Activated CD4-positive, CD25-positive, alpha-beta regulatory T cell treated with anti-CD3 and anti-CD28 coated beads, Interleukin-2, amount 50 U/mL, for 16 hours (primary cell): ENCODE measurements around the gene FAM110A.
A peak's percentile ranks its signal among the peaks of the same experiment; 100 is the strongest.
"Not testable (repeated sequence)": the region's sequence is repeated elsewhere in the genome, so short reads cannot be mapped to it uniquely, and the experiment has no call there.

Source experiments
- DNase-seq: peaks from one replicate; pipeline ENCODE4 v3.0.0-alpha.2; 2020; ENCODE audit warnings: low read depth, low spot score

Gene FAM110A

DNA sequence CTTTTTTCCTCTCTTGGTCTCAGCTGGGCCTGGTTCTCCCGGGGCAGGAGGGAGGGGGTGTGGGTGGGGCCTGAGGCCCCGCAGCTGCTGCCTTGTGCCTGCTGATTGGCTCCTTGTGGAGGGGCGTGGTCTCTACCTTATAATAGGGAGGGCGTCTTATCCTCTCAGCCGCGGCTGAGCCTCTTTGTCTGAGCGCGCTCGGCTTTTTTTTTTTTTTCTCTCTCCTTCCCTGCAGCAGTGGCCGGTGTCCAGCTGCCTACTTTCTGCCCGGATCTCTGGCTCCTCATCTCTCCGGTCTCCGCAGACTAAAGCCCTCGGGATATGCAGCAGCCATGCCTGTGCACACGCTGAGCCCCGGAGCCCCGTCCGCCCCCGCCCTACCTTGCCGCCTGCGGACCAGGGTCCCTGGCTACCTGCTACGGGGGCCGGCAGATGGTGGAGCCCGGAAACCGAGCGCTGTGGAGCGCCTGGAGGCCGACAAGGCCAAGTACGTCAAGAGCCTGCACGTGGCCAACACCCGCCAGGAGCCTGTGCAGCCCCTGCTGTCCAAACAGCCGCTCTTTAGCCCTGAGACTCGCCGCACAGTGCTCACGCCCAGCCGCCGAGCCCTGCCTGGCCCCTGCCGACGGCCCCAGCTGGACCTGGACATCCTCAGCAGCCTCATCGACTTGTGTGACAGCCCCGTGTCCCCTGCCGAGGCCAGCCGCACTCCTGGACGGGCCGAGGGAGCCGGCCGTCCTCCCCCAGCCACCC, 11.1 kb downstream of the FAM110A start:
- DNase-seq = peak; percentile 81

DNA sequence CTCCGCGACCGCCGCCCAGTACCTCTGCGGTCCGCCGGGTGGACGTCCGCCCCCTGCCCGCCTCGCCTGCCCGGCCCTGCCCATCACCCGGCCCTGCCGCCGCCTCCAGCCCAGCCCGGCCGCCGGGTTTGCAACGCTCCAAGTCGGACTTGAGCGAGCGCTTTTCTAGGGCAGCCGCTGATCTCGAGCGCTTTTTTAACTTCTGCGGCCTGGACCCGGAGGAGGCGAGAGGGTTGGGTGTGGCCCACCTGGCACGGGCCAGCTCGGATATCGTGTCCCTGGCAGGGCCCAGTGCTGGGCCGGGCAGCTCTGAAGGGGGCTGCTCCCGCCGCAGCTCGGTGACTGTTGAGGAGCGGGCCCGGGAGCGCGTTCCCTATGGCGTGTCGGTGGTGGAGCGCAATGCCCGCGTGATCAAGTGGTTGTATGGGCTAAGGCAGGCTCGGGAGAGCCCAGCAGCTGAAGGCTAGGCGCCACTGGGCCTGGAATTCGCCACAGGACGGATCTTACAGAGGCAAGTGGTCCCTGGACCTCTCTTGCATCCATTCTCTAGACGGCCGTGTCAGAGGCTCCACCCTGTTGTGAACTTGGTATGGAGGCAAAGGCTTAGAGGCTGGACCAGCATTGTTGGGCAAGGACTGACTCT, 11.8 kb downstream of the FAM110A start:
- no peak for DNase-seq

DNA sequence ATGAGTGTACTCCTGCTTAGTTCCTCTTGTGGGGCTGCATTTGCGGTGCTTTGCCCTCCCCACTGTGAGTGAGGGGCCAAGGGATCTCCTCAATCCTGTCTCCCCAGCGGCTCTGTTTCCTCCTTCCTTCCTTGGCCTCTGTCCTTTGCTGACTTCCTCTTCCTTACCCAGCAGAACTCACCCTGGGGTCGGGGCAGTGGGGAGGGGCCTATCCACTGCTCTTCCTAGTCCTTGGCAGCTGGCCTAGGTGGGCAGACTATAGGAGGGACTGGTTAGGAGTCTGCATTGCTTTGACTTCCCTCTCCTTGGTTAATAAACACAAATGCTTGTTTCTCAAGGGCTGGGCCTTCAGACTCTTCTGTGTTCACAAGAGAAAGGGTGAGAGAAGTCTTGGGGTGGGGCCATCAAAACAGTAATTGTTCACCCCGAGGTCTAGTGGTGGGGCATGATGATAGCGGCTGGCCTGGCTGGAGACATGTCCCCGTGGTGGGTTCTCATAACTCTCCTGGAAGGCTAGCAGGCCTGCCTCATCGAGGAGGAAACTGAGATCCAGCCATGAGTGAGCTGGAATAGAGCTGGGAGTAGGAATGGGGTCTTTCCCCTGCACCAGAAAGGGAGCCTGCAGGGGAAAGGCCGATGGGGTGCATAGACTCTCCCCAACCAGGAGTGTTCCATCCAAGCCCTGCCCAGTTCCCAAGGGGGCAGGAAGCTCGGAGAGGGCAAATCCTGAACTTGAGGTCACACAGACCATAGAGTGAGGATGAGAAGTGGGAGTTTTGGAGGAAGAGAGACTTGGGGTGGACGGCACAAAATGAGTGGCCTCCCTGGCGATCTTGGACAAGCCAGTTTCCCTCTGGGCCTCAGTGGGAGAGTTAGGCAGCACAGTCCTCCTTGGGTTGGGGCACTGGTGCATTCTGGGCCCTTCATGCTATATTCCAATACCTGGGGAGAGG, 12.7 kb downstream of the FAM110A start:
- no peak for DNase-seq

DNA sequence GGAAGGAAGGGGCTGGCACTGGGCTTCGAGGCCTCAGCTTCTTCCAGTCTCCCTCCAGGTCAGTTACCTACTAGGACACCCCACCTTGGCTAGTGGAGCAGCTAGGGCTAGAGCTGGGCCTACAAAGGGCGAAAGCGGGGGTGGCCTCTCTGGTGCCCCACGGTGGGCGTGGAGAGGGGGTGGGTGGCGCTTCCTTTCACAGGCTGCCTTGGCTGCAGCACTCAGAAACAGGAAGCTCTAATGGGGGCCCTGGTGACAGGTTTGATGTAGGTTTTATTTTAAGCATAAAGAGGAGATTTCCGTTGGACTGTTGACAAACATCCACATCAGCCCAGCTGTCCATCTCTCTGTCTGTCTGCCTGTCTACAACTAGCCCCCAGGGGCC, 13.4 kb downstream of the FAM110A start:
- peak; percentile 37 for DNase-seq

DNA sequence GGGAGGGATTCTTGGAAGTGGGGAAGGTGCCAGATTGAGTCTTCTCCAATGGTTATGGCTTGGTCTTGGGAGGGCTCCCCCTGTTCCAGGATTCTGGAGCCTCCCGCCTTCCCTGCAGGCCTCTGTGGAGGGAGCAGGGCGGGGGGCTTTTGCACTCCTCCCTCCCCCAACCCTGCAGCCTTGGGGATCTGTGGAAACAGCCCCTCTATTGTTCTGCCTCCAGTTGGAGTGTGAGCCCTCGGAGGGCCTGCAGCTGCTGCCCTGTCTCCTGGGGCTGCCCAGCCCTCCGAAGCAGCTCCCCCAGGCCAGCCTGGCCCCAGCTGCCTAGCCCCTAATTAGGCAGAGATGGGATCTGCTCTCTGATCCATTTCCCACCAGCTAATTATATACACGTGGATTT, 14.7 kb downstream of the FAM110A start:
- DNase-seq = no peak

DNA sequence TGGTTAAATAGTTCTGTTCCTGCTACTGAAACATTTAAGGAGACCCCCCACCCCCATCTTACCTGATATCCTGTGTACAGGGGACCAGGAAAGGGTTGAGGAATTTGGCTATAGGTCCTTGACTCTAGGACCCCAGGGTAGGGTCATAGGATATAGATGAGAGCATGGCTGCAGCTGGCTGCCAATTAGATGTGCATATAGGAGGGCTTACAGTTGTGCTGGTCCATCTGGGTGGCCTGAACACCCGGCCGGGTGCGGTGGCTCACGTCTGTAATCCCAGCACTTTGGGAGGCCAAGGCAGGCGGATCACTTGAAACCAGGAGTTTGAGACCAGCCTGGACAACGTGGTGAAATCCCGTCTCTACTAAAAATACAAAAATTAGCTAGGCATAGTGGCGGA, 15.2 kb downstream of the FAM110A start:
- DNase-seq = not testable (repeated sequence)

DNA sequence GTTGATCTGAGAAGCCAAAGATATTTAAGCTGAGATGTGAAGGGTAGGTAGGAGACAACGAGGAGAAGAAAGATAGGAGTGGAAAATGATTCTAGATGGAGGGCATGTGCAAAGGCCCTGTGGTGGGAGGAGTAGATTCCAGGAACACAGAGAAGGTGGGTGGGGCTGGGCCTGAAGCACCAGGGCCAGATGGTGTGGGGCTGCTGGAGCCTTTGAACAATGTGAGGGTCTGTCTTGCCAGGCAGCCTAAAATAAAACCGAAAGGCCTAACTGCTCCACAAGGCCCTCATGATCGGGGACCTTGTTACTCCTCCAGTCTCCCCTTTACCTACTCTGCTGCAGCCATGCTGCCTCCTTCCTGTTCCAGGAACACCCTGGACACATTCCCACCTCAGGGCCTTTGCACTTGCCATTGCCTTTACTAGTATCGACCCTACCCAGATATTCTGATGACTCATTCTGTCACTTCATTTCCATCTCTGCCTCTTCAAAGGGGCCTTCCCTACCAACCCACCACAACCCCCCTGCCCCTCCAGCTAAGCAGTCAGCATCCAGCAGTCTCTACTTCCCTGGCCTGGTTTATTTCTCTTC, 20.0 kb downstream of the FAM110A start:
- DNase-seq = no peak

DNA sequence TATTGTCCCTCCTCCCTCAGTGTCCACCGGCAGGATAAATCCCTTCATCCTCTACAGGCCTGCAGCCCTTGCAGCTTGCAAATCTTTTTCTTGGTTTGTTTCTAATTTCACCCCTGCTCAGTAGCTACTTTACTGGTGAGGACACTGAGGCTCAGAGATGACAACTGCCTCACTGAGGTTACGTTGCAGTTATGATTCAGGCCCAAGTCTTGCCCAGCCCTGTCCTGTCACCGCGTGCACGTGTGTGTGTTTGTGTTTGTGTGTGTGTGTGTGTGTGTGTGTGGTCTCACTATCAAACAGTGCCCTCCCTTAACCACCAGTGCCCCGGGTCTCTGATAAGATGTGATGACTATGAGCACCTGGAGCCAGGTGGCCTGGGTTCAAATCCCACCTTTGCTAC, 21.1 kb downstream of the FAM110A start:
- no peak for DNase-seq

DNA sequence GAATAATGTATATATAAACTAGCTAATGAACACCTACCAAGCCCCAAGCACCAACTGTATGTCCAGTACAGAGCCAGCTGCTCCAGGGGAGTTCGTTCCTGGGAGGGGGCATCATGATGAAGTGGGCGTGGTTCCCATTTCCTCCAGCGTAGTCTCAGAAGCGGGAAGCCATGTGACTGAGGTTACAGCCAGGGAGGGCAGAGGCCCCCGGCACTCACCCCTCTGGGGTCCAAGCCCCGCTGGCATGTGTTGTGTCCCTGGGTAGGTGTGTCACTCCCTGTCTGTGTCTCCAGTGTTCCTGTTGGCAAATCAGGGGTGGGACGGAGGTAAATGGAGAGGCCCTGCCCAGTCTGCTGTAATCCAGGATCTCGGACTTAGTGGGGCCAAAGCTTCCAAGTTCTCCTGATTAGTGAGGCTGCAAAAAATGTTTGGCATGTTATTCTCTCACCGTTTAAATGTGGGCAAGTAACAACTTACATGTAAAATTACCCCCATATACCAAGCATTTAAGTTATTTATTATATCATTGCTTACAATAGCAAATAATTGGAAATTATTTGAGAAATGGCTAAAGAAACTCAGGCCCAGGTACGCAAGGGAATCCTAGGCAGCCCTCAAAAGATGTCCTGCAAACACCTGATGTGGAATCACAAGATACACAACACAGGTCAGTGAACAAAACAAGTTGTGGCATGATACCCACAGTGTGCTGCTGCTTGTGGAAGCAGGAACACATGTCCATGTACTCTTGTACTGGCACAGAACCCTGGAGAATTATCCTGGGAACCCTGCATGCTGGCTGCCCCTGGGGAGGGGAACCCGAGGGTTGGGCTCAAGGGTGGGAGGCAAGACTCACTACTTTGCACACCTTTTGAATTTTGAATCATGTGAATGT, 22.2 kb downstream of the FAM110A start:
- no peak for DNase-seq

DNA sequence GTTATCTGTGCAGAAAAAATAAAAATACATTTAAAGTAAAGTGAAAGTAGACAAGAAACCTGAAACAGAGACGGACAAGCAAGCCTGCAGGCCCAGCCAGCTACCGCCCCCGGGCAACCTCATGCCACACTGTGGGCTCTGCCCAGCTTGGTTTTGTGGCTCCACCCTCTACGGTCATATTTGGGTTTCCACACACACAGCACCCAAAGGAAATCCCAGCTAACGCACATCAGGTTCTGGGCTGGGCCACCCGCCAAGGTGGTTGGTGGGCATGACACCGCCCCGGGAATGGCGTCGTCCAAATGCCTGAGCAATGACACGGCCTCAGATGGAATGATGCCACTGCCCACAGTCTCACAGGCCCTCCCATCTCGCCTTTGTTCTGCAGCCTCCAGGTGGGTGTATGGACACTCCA, 22.9 kb downstream of the FAM110A start:
- no peak for DNase-seq

DNA sequence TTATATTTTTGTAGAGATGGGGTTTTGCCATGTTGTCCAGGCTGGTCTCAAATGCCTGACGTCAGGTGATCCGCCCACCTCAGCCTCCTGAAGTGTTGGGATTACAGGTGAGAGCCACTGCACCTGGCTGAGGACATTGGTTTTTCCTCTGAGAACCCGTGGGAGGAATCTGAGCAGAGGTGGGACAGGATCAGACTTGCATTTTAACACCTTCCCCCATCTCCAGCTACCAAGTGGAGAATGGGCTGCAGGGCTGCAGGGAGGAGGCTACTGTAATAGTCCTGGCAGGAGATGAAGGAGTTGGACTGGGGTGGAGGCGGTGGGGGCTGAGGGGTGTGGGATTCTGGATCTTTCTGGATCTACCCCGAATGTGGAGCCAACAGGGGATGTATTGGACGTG, 24.5 kb downstream of the FAM110A start:
- no peak for DNase-seq

DNA sequence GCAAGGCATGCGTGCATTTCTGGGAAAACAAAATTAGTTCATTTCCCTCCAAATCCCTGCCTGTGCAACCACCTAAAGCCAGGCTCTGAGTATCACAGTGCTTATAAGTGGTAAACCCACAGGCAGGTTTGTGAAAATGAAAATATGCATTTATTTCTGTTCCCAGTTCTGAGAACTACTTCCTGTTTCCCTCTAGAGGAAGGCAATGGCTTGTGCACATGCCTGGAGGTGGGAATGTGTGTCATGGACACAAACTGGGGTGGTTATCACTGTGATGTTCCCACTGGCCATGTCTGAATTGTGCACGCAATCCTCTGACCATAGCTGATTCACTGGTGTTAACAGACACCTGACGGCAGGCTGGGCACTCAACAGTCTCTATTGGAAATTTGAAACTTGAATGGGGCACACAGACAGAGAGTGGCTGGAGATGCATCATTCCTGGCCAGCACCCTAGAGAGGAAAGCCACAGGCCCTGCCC, 26.3 kb downstream of the FAM110A start:
- no peak for DNase-seq

DNA sequence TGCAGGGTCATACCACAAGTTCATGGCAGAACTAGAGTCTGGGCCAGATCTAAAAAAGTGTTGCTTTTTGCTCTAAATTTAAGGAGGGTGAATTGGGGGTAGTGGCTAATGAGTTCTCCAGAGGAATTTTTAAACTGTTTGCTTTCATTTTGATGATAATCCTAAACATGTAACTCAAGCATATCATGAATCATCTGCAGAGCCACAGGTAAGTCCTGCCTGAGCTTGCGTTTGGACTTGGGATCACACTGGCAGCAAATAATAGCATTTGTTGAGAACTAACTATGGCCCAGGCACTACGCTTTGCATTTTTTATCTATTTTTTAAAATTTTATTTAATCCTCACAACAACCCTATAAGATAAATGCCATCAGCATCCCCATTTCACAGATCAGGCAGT, 27.4 kb downstream of the FAM110A start:
- no peak for DNase-seq

DNA sequence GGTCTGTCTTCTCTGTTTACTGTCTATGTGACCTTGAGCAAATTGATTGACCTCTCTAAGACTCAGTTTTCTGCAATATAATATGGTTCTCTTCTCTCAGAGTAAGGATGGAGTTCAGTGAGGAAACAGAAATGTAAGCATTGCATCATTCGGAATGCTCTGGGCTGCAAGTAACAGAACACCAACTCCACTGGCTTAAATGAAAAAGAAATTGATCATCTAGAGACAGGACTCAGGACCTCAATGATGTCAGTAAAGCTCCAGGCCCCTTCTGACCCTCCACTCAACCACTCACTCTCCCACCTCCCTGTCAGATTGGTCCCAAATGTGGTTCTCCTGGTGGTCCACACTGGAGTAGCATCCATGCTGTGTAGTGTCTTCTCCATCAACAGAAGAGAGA, 31.9 kb downstream of the FAM110A start:
- DNase-seq = no peak

DNA sequence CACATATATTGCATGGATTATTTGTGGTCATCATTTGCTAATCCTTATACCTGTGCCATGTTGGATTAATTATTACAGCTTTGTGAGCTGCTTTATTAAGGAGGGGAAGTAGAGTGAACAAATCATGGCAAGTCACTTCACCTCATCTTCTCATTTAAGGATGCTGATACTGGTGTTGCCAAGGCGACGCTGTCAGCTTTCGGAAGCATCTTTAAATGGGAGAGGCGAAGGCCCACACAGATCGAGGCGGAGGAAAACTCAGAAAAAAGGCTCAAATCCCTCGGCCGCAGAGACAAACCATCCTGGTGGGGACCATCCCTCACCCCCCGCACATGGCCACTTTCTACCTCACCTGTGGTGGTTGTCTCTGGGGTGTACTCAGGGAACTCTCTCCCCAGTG, 34.8 kb downstream of the FAM110A start:
- DNase-seq = no peak

DNA sequence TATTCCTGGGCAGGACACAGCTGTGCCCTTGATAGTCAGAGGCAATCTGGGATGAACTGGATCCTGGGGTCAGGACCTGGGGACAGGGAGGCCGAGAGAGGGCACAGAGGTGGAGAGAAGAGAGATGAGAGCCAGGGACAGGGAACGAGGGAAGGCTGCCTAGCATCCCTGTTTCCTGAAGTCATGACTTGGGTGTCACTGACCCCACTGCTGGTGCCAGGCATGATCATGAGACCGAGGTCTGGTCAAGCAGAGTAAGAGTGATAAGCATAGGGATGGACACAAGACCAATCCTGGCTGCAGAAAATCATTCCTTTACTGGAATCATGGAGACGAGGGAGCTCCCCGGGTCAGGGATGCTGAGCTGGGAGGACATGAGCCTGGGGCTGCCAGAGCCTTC, 36.1 kb downstream of the FAM110A start:
- DNase-seq = no peak

DNA sequence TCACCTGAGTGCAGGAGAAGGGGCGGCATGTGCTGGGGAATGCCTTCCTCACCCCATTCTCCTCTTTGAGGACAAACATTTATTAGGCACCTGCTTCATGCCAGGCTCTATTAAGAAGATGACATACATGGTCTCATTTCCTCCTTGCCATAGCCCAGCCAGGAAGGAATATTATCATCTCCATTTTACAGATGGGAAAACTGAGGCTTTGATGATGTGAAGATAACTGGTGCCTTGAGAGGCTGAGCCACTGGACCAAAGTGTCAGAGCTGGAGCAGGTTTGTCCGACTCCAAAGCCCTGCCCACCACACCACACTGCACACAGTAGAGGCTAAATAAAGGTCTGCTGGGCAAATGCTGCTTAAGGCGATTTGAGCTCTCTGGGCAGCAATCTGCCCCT, 37.2 kb downstream of the FAM110A start:
- no peak for DNase-seq

DNA sequence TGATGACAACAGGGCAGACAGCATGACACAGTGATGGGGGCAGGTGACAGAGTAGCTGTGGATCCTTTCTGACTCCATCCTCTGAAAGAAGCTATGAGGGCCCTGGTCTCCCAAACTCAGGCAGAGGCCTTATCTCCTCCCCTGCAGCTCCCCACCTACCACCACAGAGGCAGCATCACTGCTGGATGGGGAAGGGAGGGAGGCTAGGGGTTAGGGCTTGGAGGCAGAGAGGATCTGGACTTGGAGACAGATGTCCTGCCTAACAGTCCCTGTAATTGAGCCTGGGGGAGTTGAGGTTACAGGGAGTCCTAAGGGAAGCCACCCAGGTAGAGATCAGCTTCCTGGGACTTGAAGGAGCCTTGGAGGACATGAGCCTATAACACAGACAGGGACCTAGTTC, 37.9 kb downstream of the FAM110A start:
- no peak for DNase-seq

DNA sequence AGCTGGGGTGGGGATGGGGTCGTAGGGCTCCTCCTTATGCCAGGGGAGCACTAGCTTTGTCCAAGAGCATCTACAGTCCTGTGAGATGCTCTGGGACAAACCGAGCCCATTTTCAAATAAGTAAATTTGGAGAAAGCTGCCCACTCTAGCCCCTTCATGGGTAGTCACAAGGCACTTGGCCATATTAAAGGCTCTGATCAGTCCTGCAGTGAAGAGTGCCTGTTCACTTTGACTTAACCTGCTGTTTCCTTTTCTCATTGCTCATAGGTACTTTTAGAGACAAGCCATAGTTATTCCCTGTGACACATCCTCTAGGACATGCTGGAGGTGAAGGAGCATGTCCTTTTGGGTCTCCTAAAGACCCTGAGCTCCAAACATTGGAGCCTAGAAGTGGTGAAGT, 38.4 kb downstream of the FAM110A start:
- no peak for DNase-seq

DNA sequence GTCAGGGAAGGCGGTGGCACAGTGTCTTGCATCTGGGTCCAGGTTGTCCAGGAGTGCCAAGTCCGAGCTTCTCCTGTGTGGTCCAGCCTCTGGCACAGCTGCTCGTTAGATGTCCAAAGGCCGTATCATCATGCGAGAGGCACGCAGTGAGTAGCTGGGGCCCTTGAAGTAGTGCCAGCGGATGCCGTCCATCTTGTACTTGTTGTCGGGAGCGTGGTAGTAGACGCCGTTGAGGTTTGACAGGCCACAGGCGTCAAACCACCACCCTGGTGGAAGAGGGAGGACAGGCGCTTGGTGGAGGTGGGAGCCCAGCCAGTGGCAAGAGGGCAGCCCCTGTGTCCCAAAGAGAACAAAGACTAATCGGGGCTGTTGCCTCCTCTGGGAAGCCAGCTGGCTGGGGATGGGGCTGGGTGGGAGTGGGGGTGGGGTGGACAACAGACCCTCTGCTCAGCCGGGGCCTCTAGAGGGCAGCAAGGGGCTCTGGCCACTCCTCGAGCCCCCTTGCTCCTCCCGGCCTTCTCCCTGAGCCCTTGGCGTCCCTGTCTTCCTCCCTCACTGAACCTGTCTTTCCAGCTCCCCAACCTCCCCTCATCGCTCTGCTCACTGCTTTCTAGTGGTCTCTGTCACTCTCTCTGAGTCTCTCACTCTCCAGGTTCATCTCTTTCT, 39.5 kb downstream of the FAM110A start:
- no peak for DNase-seq
